NCI-H1048 (cell line): ENCODE results near the gene PEAK1.
A peak's percentile ranks its signal among the peaks of the same experiment; 100 is the strongest.
"Not testable (repeated sequence)": the region's sequence is repeated elsewhere in the genome, so short reads cannot be mapped to it uniquely, and the experiment has no call there.

ENCODE experiments used
- DNase-seq: peaks from one replicate; lab custom pipeline; 2025; lab: John Stamatoyannopoulos, UW

Gene PEAK1

GRCh38 chr15:77425104-77425503 lies 5.2 kb upstream of the PEAK1 start:
- DNase-seq = no peak

- no peak for DNase-seq
Observed at GRCh38 chr15:77421370-77421700, 1.4 kb upstream of the PEAK1 start.

- DNase-seq = peak; percentile 53
Observed at GRCh38 chr15:77420610-77421369, 886 bp upstream of the PEAK1 start, which contains the start of gene HMG20A. HMG20A (plus strand) TSS chr15:77420888; CDS start chr15:77458408, 37,520 bp downstream.

GRCh38 chr15:77418966-77419835 lies 703 bp downstream of the PEAK1 start:
- no peak for DNase-seq

- DNase-seq = no peak
Observed at GRCh38 chr15:77418391-77418965, 1.4 kb downstream of the PEAK1 start.

GRCh38 chr15:77417602-77418001 lies 2.3 kb downstream of the PEAK1 start:
- DNase-seq = no peak

- no peak for DNase-seq
Observed at GRCh38 chr15:77416954-77417353, 3.0 kb downstream of the PEAK1 start.

- no peak for DNase-seq
Observed at GRCh38 chr15:77416148-77416455, 3.8 kb downstream of the PEAK1 start.

GRCh38 chr15:77415450-77416147 lies 4.3 kb downstream of the PEAK1 start:
- no peak for DNase-seq

- no peak for DNase-seq
Observed at GRCh38 chr15:77414789-77415442, 5.0 kb downstream of the PEAK1 start.

- DNase-seq = no peak
Observed at GRCh38 chr15:77413699-77414349, 6.1 kb downstream of the PEAK1 start.

GRCh38 chr15:77412972-77413698 lies 6.8 kb downstream of the PEAK1 start:
- no peak for DNase-seq

- DNase-seq = no peak
Observed at GRCh38 chr15:77411619-77411976, 8.3 kb downstream of the PEAK1 start.

GRCh38 chr15:77410701-77411618 lies 8.9 kb downstream of the PEAK1 start:
- DNase-seq = no peak

GRCh38 chr15:77410157-77410500 lies 9.8 kb downstream of the PEAK1 start:
- DNase-seq = not testable (repeated sequence)

- no peak for DNase-seq
Observed at GRCh38 chr15:77409259-77410156, 10.4 kb downstream of the PEAK1 start.

GRCh38 chr15:77406846-77407245 lies 13.1 kb downstream of the PEAK1 start:
- DNase-seq = no peak

- DNase-seq = not testable (repeated sequence)
Observed at GRCh38 chr15:77406173-77406759, 13.6 kb downstream of the PEAK1 start.
